ENCODE results near the gene IGSF21.

IGSF21 gene

DNA sequence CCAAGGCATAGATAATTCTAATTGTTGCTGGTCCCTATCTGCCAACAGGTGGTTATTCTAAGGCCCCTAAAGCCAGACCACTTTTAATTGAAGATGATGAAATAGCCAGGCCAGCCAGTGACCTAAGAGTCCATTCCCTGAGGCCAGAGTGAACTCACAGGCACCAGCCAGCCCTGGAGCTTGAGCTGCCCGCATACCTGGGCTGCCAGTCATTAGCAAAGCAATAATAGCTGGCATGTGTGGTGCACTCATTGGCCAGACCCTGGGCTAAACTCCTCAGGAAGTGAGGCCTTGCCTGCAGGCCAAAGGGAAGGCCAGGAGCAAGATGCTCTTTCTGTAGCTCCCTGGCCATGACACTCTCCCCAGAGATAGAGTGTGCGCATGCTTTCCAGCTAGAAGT, 192.8 kb downstream of the IGSF21 start:
- H3K27ac ChIP-seq (ENCODE audit: low read depth, low read length), result no peak overlapping the region
- no peaks in the 10 kb centered on the region for H3K27me3 ChIP-seq (ENCODE audit: insufficient read depth, low read length)
- peaks cover 6 to 8% of the 10 kb centered on the region in 2 experiments for H3K4me1 ChIP-seq (ENCODE audit: control insufficient read depth in 1 of 2, insufficient read depth in 2 of 2, low read length in 2 of 2)
- H3K9ac ChIP-seq (ENCODE audit: low read length), result no peak overlapping the region
- H3K79me2 ChIP-seq (ENCODE audit: control insufficient read depth, insufficient read depth, low read length, poor library complexity), result no peaks in the 10 kb centered on the region
- no peaks in the 10 kb centered on the region for H3K79me1 ChIP-seq (ENCODE audit: low read length)
- no peak overlapping the region for H2BK12ac ChIP-seq (ENCODE audit: low read length)
- no peak overlapping the region for H4K8ac ChIP-seq (ENCODE audit: low read depth, low read length)
- no peak overlapping the region for H3K18ac ChIP-seq (ENCODE audit: low read length)
- H4K12ac ChIP-seq (ENCODE audit: low read depth, low read length), result no peak overlapping the region
- no peak overlapping the region for H2AFZ ChIP-seq (ENCODE audit: insufficient read depth, low read length, poor library complexity)
- no peak overlapping the region for H3K4ac ChIP-seq (ENCODE audit: low read depth, low read length)
- H3K14ac ChIP-seq (ENCODE audit: low read length), result no peak overlapping the region
- H4K91ac ChIP-seq (ENCODE audit: low read depth, low read length), result no peak overlapping the region
- no peaks in the 10 kb centered on the region for H3K9me3 ChIP-seq (ENCODE audit: insufficient read depth, low read depth, low read length)
- H2BK120ac ChIP-seq (ENCODE audit: insufficient read depth, low read length, poor library complexity), result no peak overlapping the region
- no peak overlapping the region for H2AK5ac ChIP-seq (ENCODE audit: low read length)
- H3K4me2 ChIP-seq (ENCODE audit: low read length), result no peak overlapping the region
- DNase-seq, result peak; percentile 61 to 67
- no peak overlapping the region for H2BK5ac ChIP-seq (ENCODE audit: low read depth, low read length, poor library complexity)
- no peak overlapping the region for H3K4me3 ChIP-seq (ENCODE audit: low read depth, low read length)
- no peak overlapping the region for H3K23ac ChIP-seq (ENCODE audit: low read length)
- H3K36me3 ChIP-seq (ENCODE audit: control insufficient read depth in 1 of 2, insufficient read depth in 2 of 2, low read length in 2 of 2), result no peaks in the 10 kb centered on the region
- no CpG with 5 or more reads among the region's 2 CpGs for WGBS (ENCODE audit: extremely low coverage, insufficient coverage, insufficient read length)

DNA sequence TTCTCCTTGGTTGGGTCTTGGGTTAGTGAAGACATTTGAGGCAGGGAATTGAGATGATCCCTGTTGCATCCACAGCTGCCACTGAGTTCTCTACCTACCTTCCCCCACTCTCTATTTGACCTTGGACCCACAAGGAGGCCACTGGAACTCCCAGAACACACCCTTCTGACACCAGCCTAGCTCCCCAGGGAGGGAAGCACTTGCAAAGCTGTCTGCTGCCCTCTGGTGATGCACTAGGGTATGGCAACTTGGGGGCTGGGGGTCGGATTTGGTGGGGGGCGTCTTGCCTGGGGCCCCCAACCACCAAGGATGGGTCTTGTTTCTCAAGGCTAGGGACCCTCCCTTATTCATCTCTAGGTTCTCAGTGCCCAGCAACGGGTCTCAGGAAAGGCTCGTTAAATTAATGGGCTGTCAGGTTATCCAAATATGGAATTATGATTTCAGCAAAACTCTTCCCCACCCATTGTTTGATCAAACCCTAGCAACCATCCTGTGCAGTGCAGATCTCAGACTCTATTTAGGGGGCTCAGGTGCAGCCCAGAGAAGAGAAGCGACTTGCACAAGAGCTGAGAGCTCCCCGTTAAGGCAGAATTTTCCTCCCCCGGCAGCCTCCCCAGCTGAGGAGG, 195.3 kb downstream of the IGSF21 start:
- H2AFZ ChIP-seq (ENCODE audit: insufficient read depth, low read length, poor library complexity), result no peak overlapping the region
- H3K36me3 ChIP-seq (ENCODE audit: control insufficient read depth in 1 of 2, insufficient read depth in 2 of 2, low read length in 2 of 2), result no peaks in the 10 kb centered on the region
- H3K18ac ChIP-seq (ENCODE audit: low read length), result no peak overlapping the region
- H2BK120ac ChIP-seq (ENCODE audit: insufficient read depth, low read length, poor library complexity), result no peak overlapping the region
- H4K91ac ChIP-seq (ENCODE audit: low read depth, low read length), result no peak overlapping the region
- no peaks in the 10 kb centered on the region for H3K79me2 ChIP-seq (ENCODE audit: control insufficient read depth, insufficient read depth, low read length, poor library complexity)
- no peak overlapping the region for H3K4ac ChIP-seq (ENCODE audit: low read depth, low read length)
- peak in 1 of 2 donors; percentile 9 for DNase-seq
- H3K23ac ChIP-seq (ENCODE audit: low read length), result no peak overlapping the region
- no peak overlapping the region for H2BK12ac ChIP-seq (ENCODE audit: low read length)
- H3K27me3 ChIP-seq (ENCODE audit: insufficient read depth, low read length), result no peaks in the 10 kb centered on the region
- H3K9me3 ChIP-seq (ENCODE audit: insufficient read depth, low read depth, low read length), result no peaks in the 10 kb centered on the region
- no peak overlapping the region for H3K9ac ChIP-seq (ENCODE audit: low read length)
- no peak overlapping the region for H2AK5ac ChIP-seq (ENCODE audit: low read length)
- no peak overlapping the region for H2BK5ac ChIP-seq (ENCODE audit: low read depth, low read length, poor library complexity)
- no peak overlapping the region for H3K4me3 ChIP-seq (ENCODE audit: low read depth, low read length)
- WGBS (ENCODE audit: extremely low coverage, insufficient coverage, insufficient read length), result no CpG with 5 or more reads among the region's 7 CpGs
- no peaks in the 10 kb centered on the region for H3K79me1 ChIP-seq (ENCODE audit: low read length)
- no peak overlapping the region for H3K27ac ChIP-seq (ENCODE audit: low read depth, low read length)
- no peak overlapping the region for H4K8ac ChIP-seq (ENCODE audit: low read depth, low read length)
- H3K14ac ChIP-seq (ENCODE audit: low read length), result no peak overlapping the region
- H3K4me1 ChIP-seq (ENCODE audit: control insufficient read depth in 1 of 2, insufficient read depth in 2 of 2, low read length in 2 of 2), result peaks cover 6 to 8% of the 10 kb centered on the region in 2 experiments
- H4K12ac ChIP-seq (ENCODE audit: low read depth, low read length), result no peak overlapping the region
- no peak overlapping the region for H3K4me2 ChIP-seq (ENCODE audit: low read length)

DNA sequence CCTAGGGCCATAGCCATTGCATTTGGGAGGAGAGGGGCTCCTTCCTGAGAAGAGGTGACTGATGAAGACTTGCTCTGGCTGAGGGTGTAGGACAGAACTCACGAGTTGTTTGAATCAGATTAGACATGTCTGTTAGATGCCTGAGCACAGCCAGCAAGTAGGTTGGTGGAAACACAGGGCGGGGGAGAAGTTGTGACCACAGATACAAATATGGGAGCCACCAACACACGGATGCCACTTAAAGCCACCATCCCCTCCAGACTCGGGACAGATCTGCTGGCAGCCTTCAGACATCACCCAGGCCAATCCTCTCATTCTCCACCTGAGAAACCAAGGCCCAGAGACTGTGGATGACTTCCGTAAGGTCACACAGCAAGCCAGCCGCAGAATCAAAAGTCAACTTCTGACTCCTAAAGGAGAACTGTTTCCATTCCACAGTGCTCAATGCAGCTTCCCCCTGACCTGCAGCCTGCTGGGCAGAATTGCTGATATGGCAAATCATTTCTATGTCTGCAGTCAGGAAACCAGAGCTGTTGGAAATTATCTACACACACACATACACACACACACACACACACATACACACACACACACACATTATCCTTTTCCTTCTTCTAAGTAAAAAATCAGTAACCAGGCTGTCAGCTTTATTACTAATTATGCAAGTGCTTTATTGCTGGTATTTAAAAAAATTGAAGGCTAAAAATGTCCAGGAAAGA, 196.7 kb downstream of the IGSF21 start:
- Histone ChIP-seq H3K18ac (ENCODE audit: low read length) (no peak overlapping the region), H4K12ac (ENCODE audit: low read depth, low read length) (no peak overlapping the region), H2BK12ac (ENCODE audit: low read length) (no peak overlapping the region), H2BK5ac (ENCODE audit: low read depth, low read length, poor library complexity) (no peak overlapping the region), H3K4me3 (ENCODE audit: low read depth, low read length) (no peak overlapping the region), H3K36me3 (ENCODE audit: control insufficient read depth in 1 of 2, insufficient read depth in 2 of 2, low read length in 2 of 2) (no peaks in the 10 kb centered on the region), H3K79me2 (ENCODE audit: control insufficient read depth, insufficient read depth, low read length, poor library complexity) (no peaks in the 10 kb centered on the region), H3K9me3 (ENCODE audit: insufficient read depth, low read depth, low read length) (no peaks in the 10 kb centered on the region), H2AFZ (ENCODE audit: insufficient read depth, low read length, poor library complexity) (no peak overlapping the region), H3K4me2 (ENCODE audit: low read length) (no peak overlapping the region), H4K8ac (ENCODE audit: low read depth, low read length) (no peak overlapping the region), H3K4me1 (ENCODE audit: control insufficient read depth in 1 of 2, insufficient read depth in 2 of 2, low read length in 2 of 2) (peaks cover 6 to 8% of the 10 kb centered on the region in 2 experiments), H3K27ac (ENCODE audit: low read depth, low read length) (no peak overlapping the region), H3K14ac (ENCODE audit: low read length) (no peak overlapping the region), H3K23ac (ENCODE audit: low read length) (no peak overlapping the region), H2AK5ac (ENCODE audit: low read length) (no peak overlapping the region), H4K91ac (ENCODE audit: low read depth, low read length) (no peak overlapping the region), H2BK120ac (ENCODE audit: insufficient read depth, low read length, poor library complexity) (no peak overlapping the region), H3K27me3 (ENCODE audit: insufficient read depth, low read length) (no peaks in the 10 kb centered on the region), H3K79me1 (ENCODE audit: low read length) (no peaks in the 10 kb centered on the region), H3K4ac (ENCODE audit: low read depth, low read length) (no peak overlapping the region), H3K9ac (ENCODE audit: low read length) (no peak overlapping the region)
- no peak for DNase-seq
- WGBS (ENCODE audit: extremely low coverage, insufficient coverage, insufficient read length), result no CpG with 5 or more reads among the region's 6 CpGs

DNA sequence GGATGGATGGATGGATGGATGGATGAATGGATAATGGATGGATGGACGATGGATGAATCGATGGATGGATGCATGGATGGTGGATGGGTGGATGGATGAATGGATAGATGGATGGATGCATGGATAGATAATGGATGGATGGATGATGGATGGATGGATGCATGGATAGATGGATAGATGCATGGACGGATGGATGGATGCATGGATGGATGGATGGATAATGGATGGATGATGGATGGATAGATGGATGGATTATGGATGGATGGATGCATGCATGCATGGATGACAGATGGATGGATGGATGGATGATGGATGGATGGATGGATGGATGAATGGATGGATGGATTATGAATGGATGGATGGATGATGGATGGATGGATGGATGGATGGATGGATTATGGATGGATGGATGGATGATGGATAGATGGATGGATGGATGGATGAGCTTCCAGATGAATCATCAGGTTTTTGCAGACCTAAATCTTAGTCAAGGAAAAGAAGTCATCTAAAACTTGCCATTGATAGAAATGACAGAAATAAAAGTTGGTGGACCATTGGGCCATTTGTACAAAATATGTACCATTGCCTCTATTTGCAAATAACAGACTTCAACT, 197.7 kb downstream of the IGSF21 start:
- no peak for DNase-seq
- H3K14ac ChIP-seq (ENCODE audit: low read length), result no peak overlapping the region
- H3K4ac ChIP-seq (ENCODE audit: low read depth, low read length), result no peak overlapping the region
- no peaks in the 10 kb centered on the region for H3K27me3 ChIP-seq (ENCODE audit: insufficient read depth, low read length)
- no peak overlapping the region for H4K91ac ChIP-seq (ENCODE audit: low read depth, low read length)
- no peaks in the 10 kb centered on the region for H3K79me1 ChIP-seq (ENCODE audit: low read length)
- H3K4me1 ChIP-seq (ENCODE audit: control insufficient read depth in 1 of 2, insufficient read depth in 2 of 2, low read length in 2 of 2), result peaks cover 6% of the 10 kb centered on the region in 2 experiments
- 100% methylated on average over 2 of the region's 3 CpGs for WGBS (ENCODE audit: extremely low coverage, insufficient coverage, insufficient read length)
- no peaks in the 10 kb centered on the region for H3K79me2 ChIP-seq (ENCODE audit: control insufficient read depth, insufficient read depth, low read length, poor library complexity)
- no peak overlapping the region for H2AFZ ChIP-seq (ENCODE audit: insufficient read depth, low read length, poor library complexity)
- H3K9ac ChIP-seq (ENCODE audit: low read length), result no peak overlapping the region
- no peak overlapping the region for H4K12ac ChIP-seq (ENCODE audit: low read depth, low read length)
- no peak overlapping the region for H2BK120ac ChIP-seq (ENCODE audit: insufficient read depth, low read length, poor library complexity)
- no peak overlapping the region for H3K4me2 ChIP-seq (ENCODE audit: low read length)
- H3K36me3 ChIP-seq (ENCODE audit: control insufficient read depth in 1 of 2, insufficient read depth in 2 of 2, low read length in 2 of 2), result no peaks in the 10 kb centered on the region
- no peak overlapping the region for H4K8ac ChIP-seq (ENCODE audit: low read depth, low read length)
- no peak overlapping the region for H3K23ac ChIP-seq (ENCODE audit: low read length)
- H3K18ac ChIP-seq (ENCODE audit: low read length), result no peak overlapping the region
- H2AK5ac ChIP-seq (ENCODE audit: low read length), result no peak overlapping the region
- H3K4me3 ChIP-seq (ENCODE audit: low read depth, low read length), result no peak overlapping the region
- no peak overlapping the region for H2BK5ac ChIP-seq (ENCODE audit: low read depth, low read length, poor library complexity)
- no peak overlapping the region for H2BK12ac ChIP-seq (ENCODE audit: low read length)
- H3K9me3 ChIP-seq (ENCODE audit: insufficient read depth, low read depth, low read length), result no peaks in the 10 kb centered on the region
- H3K27ac ChIP-seq (ENCODE audit: low read depth, low read length), result no peak overlapping the region

Measured in trophoblast cell (in vitro differentiated cells and primary cell).